ENCODE data around the gene MCU. TPM values are rescaled to one million over a fixed set of nuclear protein-coding genes. Genes with fewer than 3 reads are reported as not detected.

MCU gene
- total and polyA plus RNA-seq, 2 of the 8 experiments (the other 6 are each of a cell fraction or from before 2014, with no cell fraction given), result 51.6 to 62.2 TPM

GRCh38 chr10:72852508-72852907 is 160.6 kb downstream of the MCU start (continued):
- TF ChIP-seq KDM4A (IDR thresholded peaks at IDR 0.05; ENCODE audit: low read depth, low read length, severe bottlenecking) (no peak), SIN3A (conservative IDR thresholded peaks at IDR 0.05 in 1 of 2, IDR thresholded peaks at IDR 0.05 in 1 of 2; ENCODE audit: low read depth in 1 of 2, low read length in 2 of 2) (no peak), SUZ12 (IDR thresholded peaks at IDR 0.05; ENCODE audit: low read length) (no peak), TCF12 (IDR thresholded peaks at IDR 0.05; ENCODE audit: low read depth, low read length) (no peak), TAF7 (optimal IDR thresholded peaks at IDR 0.05; ENCODE audit: borderline replicate concordance, low read depth, low read length) (no peak)
